GM21360 (cell line): ENCODE measurements around the gene ZHX3.

Experiments used
- ATAC-seq: cut with Tn5 transposase; IDR thresholded peaks from one replicate; pipeline ENCODE4 v1.9.1; 2021; ENCODE audit warnings: mild to moderate bottlenecking, moderate library complexity; ENCODE audit not compliant: unreplicated experiment

The ZHX3 gene

DNA sequence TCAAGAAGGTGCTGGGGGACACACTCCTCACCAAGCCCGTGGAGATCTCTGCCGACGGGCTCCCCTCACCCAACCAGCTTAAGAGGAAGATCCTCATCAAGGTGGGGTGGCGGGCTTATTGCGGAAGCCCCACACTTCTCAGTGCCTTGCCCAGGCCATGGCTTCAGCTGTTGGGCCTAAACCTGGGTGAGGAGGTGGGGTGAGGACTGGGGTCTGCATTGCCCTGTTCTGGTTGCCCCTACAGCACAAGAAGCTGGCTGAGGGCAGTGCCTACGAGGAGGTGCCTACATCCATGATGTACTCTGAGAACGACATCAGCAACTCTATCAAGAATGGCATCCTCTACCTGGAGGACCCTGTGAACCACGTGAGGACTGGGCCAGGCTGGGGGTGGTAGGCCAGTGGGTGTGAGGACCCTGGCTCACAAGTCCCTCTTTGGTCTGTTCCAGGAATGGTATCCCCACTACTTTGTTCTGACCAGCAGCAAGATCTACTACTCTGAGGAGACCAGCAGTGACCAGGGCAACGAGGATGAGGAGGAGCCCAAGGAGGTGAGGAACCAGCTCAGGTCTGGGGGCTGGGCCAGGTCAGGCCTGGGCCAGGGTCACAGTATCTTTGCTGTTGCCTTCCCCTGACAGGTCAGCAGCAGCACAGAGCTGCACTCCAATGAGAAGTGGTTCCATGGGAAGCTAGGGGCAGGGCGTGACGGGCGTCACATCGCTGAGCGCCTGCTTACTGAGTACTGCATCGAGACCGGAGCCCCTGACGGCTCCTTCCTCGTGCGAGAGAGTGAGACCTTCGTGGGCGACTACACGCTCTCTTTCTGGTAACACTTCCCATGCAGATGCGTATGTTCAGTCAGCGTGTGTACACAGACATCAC, 152.3 kb downstream of the ZHX3 start:
- ATAC-seq: no peak

DNA sequence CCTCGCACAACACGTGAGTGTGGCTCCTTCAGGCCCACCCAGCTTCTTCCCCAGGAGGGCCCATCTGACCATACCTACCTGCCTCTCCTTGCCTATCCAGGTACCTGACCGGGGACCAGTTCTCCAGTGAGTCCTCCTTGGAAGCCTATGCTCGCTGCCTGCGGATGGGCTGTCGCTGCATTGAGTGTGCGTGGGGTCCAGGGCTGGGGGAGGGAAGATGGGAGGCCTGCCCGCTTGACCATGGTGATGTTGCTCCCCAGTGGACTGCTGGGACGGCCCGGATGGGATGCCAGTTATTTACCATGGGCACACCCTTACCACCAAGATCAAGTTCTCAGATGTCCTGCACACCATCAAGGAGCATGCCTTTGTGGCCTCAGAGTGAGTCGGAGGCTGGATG, 153.7 kb downstream of the ZHX3 start:
- no peak for ATAC-seq

DNA sequence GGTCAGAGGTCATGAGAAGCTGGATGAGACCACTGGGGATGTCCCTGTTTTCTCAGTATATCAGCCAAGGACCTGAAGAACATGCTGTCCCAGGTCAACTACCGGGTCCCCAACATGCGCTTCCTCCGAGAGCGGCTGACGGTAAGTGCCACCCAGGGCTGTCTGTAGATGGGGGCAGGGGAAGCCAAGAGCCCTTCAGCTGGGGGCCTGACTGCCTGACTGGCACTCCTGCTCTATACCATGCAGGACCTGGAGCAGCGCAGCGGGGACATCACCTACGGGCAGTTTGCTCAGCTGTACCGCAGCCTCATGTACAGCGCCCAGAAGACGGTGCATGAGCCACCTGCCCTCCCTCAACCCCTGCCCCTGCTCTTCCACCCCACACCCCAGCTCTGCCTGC, 155.1 kb downstream of the ZHX3 start:
- no peak for ATAC-seq

DNA sequence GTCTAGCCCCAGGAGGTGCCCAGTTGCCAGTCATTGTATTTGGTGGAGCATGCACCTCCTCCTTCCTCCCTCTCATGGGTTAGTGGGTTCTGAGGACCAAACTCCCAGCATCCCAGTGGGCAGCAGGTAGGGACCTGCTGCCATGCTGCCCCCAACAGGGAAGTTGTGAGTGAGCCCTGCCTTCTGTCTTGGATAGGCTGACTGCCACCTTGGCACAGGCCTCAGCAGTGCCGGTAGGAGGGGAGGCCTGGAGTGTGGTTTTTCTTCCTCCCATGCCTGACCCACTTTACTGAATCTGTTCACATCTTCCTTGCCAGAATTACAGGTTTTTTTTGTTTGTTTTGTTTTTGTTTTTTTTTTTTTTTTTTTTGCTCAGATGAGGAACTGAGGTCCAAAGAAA, 155.6 kb downstream of the ZHX3 start:
- no peak for ATAC-seq

DNA sequence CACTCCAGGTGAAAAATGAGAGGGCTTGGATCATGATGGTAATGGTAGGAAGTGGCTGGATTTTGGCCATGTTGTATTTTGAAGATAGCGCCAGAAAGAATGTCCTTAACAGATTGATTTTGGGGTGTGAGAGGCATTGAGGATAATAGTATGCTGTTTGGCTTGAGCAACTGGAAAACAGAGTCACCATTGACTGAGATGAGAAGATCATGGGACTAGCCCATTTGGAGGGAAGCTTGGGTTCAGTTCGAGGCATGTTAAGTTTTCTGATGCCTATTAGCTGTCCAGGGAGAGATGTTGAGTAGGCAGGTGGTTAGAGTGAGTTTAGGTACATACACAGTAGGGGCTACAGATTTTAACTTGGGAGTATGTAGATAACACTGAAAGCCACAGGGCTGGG, 156.8 kb downstream of the ZHX3 start:
- ATAC-seq: no peak

DNA sequence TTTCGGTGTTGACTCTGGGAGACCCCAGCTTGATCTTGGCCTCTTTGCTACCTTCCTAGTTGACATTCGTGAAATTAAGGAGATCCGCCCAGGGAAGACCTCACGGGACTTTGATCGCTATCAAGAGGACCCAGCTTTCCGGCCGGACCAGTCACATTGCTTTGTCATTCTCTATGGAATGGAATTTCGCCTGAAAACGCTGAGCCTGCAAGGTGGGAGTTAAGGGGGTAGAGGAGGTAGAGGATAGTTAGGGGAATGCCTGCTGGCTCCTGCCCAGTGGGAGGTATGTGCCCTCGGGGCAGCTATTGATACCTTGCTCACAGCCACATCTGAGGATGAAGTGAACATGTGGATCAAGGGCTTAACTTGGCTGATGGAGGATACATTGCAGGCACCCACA, 158.0 kb downstream of the ZHX3 start:
- ATAC-seq: no peak

DNA sequence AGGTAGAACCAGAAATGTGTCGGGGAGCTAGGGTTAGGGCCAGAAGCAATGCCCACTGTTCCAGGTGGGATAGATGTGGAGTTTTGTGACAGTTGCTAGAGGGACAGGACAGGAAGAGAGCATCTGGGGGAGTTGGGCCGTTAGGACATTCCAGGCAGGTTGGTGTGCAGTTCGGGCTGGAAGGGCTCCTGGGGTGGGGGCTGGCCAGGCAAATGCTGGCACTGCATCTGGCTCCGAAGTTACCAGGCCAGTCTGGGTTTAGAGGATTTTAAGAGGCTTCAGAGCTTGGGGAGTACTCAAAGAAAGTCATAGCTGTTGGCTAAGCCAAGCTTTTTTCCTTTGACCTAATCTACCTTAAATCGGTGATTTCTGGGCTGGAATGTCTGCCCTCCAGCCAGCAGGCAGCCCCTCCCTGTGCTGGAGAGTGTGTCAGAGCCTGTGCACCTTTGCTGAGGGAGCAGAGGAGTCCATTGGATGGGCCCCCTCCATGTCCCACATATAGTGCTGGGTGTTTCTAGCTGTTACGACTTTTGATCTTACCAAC, 159.4 kb downstream of the ZHX3 start:
- ATAC-seq: no peak

DNA sequence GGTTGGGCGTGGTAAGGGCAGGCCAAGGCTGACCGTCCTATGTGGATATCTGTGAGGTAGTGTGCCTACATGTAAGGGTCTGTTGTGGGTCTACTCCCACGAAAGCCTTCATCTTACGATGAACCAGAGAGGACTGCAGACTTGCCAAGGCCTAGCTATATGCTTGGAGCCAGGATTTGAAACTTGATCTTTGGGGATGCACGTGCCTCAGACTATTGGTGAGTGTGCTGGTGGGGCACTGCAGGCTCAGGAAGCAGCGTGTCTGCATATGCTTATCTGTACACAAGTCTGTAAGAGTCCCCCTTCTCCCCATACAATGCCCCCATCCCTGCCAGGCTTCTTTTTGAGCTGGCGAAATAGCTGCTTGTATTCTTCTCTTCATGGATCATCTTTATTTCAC, 162.3 kb downstream of the ZHX3 start:
- no peak for ATAC-seq

DNA sequence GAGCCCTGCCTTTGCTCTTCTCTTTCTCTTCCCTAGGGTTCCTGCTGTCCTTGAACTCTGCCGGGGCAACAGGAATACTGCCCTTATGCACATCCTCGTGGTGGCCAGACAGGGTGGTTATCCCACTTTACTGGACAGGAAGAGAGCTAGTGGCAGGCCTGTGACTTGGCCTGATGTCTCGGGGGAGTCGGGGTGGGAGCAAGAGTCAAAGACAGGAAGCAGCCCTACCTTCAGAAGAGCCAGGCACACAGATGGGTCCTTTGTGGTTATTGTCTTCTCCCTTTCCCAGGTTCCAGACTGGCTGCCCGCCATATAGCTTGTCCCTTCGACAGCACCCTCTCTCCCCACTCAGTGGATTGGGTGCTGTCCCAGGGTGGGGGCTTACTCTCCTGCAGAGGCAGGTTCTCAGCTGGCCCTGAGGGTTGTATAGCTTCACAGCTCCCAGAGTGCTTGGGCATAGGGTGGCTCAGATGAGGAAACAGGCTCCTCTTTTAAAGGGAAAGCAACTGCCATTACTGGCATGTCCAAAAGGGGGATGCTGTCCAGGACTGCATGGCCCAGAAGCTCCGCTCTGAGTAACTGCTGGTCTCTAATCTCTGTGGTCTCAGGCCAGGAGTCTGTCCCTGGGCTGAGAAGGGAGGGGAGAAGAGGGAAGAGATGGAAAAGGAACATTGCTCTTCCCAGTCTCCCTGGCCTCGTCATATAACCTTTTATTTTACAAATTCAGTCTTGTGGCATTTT, 162.9 kb downstream of the ZHX3 start:
- no peak for ATAC-seq

DNA sequence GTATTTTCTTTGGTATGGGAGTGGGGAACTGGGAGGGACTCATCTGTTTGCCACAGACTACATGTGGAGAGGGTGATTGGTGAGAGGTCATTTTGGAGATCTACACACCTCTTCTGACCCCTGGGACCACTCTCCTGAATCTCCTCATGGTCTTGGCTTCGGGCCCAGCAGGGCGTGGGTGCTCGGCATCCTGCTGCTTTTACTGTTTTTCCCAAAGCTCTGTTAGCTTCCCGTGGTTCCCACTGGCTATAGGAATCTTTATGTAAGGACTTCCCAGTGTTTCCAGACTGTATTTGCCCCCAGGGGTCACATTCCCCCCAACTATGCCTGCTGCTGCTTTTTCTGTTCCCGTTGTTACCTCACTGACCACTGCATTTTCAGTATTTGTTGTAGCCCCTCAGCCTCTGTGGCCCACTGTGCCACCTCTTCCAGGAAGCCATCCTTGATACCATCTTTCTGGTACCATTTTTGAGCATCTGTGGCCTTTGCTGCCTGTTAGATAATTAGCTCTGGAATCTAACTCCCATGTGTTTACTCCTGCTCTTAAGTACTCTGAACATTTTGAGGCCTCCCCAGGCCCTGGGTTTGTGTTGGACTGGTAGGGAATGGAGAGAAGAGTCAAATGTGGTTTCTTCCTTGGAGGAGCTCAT, 165.3 kb downstream of the ZHX3 start:
- ATAC-seq: no peak

DNA sequence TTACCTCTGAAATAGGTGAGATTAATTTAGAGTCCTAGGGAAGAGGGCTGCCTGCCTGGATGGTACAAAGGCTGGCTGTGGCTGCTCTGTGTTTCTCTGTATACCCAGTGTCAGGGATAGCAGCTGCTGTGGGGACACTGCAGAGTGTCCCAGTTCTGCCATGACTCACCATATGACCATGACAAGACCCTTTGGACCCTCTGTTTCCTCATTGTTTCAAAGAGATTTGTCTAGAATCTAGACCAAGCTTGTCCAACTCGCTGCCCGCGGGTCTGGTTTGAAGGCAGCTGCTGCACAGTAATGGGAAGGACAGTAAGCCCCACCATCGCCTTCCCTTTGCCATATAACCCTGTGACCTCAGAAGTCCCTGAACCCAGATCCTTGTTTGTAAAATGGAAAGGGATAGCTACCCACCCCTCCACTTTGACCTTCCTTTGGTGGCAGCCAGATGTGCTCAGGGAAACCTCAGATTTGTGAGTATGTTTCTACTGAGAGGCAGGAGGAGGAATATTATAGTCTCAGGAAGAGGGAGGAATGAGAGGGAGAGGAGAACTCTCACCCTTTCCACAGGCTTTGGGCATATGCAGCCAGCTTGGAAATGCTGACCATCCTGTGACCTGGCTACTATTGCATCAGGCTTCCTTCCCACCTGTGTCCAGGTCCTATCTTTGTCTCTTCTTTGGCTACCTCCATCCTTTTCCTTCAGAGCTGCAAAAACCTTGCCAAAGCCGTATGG, 166.2 kb downstream of the ZHX3 start:
- ATAC-seq: no peak

DNA sequence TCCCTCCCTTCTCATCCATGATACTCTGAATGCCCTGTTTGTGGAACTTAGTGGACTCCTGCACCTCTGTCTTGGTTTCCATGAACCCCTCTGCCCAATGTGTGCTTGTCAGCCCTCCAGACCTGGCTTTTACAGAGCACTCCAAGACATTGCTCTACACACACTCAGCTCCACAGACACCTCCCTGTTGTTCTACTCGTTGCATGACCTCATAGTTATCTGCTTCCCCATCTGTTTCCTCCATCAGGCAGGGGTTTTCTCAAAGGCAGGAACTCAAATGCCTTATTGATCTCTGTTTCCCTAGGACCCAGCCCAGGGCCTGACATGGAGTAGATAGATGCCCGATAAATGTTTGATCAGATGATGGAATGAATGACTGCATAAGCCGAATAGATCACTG, 166.9 kb downstream of the ZHX3 start:
- ATAC-seq: no peak

DNA sequence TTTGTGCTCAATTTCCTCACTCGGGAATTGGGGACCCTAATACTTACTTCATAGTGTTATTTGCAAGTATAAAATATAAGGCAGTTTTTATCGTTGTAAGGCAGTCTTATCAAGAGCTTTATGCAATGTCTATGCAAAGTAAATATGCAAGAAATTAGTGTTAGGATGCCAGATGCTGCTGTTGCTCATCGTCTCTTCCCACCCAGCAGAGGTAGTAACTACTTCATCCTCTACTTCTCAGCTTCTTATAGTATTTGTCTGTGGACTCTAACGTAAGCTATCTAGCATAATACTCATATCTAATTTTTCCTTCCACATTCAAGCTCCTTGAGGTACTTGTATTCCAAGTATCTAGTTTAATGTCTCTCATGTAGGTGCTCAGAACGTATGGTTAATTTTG, 168.6 kb downstream of the ZHX3 start:
- no peak for ATAC-seq

DNA sequence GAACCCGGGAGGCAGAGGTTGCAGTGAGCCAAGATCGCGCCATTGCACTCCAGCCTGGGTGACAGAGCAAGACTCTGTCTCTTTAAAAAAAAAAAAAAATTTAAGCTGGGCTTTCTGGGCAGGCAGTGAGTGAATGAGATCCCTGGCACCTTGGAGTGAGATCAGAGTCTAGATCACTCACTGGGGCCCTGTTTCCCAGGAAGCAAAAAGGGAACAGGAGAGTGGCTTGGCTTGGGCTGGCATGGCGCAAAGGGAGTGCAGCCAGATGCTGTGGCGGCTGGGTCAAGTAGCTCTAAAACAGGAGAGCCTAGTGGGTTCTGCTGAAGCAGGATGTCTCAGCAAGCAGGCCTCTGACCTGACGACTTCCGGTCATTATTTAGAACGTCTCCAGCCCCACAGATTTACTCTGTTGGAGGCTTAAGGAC, 169.8 kb downstream of the ZHX3 start:
- ATAC-seq: no peak

DNA sequence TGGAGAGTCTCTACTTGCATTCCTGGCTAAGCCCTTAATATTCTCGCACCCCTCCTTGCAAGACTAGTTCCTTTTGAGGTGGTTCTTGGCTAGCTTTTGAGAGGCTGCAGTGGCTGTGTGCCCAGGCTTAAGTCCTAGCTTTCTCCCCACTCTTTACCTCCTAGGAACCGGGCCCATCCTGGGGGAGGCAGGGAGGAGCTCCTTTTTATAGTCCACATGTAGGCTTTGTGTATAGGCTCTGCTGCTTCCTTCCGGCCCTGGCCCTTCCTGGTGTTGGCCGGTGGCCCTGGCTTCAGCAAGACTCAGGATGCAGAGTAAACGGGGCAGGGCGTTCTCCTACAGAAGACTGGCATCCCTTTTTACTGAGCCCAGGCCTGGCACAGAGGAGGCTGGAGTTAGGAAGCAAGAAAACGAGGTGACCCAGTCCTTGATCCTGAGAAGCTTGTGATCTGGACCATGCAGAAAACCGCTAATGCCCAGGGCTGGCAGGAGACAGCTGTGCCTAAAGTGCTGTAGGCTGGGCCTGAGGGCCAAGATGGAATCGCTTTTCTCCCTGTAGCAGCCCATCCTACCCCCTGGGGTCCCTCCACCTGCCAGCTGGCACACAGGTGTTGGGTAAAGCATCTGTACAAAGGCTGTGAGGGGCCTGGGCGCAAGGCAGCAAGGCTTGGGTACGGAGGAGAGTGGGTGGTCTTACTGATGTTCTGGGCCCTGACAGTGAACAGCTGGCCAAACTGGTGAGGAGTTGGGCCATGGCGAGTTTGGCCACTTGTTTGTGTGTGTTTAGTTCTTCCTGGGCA, 171.5 kb downstream of the ZHX3 start:
- ATAC-seq: no peak

DNA sequence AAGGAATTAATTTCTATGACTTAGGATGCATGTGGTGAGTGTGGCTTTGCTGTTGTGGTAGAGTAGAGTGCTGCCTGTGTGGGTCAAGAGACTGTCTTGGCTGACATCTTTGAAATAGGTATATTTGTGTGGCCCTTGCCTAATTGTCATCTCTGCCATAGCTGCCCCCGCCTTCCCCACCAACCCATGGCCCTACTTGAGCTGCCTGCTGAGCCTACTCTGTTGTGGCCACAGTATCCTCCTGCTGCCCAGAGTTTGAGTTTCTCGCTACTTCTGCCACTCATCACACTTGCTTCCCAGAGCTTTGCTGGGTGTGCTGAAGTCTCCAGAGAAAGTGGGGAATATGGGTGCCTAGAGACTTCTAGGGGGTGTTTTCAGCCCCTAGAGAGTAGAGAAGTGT, 172.2 kb downstream of the ZHX3 start:
- no peak for ATAC-seq

DNA sequence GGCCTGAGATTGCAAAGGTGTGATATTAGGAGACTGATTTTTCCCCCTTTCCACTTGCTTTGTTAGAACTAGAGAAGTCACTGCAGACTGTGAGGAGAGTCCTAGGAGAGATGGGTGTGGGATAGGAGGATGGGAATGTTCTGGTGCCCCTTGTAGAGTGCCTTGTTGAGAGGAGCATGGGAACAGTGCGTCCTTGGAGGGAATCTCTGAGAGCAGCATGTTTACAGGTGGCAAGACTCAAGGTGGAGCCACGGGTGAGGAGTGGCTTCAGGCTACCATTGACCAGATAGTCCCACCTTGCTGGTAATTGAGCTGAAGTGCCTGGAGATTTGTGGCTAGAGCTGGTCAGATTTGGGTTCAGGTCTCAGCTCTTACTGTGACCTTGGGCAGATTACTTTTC, 174.2 kb downstream of the ZHX3 start:
- no peak for ATAC-seq

DNA sequence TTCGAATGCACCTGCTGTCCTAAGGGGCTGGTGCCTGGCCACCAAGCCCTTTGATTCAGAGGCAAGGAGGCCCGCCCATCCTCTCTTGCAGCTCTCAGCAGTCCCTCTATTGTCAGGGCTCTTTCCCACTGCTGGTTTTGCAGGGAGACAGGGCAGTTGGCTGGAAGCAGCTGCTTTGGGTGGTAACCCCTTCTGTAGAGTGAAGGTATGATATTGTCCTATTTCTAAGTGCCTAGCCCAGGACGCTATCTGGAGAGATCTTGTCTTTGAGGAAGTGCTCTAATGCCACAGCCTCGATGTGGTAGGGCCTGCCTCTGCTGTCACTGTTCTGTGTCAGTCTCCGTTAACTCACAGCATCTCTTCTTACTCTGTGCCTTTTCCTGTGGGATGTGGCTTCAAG, 174.6 kb downstream of the ZHX3 start:
- no peak for ATAC-seq

DNA sequence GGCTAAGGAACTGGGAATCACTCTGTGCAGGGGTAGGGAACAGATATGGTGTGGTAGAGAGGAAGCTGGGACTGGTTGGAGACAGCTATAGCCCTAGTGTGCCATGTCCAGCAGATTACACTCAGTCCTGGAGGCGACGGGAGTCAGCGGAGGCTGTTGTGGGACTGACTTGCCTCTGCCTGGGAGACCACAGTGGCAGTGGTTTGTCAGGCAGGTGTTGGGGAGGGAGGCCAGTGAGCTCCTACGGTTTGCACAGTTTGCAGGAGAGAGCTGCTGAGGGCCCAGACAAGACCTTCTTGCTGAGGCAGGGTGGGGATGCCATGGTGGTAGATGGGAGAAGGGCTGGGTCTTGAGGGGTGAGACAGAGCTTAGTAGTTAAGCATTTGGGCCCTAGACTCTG, 175.3 kb downstream of the ZHX3 start:
- no peak for ATAC-seq

DNA sequence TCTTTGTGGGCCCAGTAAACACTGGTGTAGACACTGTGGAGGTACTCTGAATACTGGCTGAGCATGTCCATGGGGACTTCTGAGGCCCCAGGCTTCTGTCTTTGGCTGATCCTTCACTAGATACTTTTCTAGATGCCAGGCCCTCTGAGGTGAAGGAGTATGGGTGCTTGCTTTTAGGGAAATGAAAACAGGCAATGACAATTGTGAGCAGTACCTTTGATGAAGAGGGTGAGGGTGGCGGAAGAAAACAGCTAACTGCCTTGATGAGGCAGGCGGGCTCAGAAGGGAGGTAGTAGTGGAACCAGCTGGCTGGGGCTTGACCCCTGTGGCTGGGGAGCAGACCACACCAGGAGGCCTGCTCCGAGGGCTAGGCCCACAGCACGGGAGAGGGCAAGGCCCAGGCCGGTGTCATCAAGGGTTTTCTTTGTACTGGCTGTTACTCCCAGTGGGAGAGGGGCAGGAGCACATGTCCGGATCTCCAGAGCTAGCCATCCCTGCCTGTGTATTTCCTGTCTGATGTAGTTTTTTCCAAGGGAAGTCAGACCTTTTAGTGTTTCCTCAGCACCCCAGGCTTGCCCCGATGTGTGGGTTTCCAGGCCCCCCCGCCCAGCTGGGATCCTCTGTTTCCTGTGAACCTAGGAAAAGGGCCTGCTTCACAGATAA, 176.2 kb downstream of the ZHX3 start:
- no peak for ATAC-seq
